ENCODE measurements around the gene NELL1. TPM values are rescaled to one million over a fixed set of nuclear protein-coding genes. Genes with fewer than 3 reads are reported as not detected.

Gene NELL1
- total RNA-seq, 1 donor from 2014 or later: not detected

- H3K27ac Mint-ChIP-seq: no peak overlapping the region
- ATAC-seq (ENCODE audit: low read depth): no peak
- peak; percentile 97 for TF ChIP-seq CTCF (IDR thresholded peaks at IDR 0.05)
Observed at GRCh38 chr11:20647976-20648565, 21.3 kb upstream of the NELL1 start.

GRCh38 chr11:20652150-20652806 is 17.1 kb upstream of the NELL1 start:
- ATAC-seq (ENCODE audit: low read depth) (no peak), DNase-seq (no peak)
- Mint-ChIP-seq H3K4me1 (no peaks in the 10 kb centered on the region), H3K27ac (no peak overlapping the region), H3K4me3 (no peak overlapping the region), H3K36me3 (ENCODE audit: low read depth) (no peaks in the 10 kb centered on the region), H3K9me3 (no peaks in the 10 kb centered on the region), H3K27me3 (peaks cover 17% of the 10 kb centered on the region)
- ChIA-PET POLR2A (no interaction called here), CTCF (no interaction called here)
- no peak for TF ChIP-seq CTCF (IDR thresholded peaks at IDR 0.05)
- intact Hi-C loops (cut with micrococcal nuclease): no loop called here

More at GRCh38 chr11:20647976-20648565, 21.3 kb upstream of the NELL1 start:
- no peak overlapping the region for H3K4me3 Mint-ChIP-seq
- no peaks in the 10 kb centered on the region for H3K4me1 Mint-ChIP-seq
- POLR2A ChIA-PET: no interaction called here
- intact Hi-C loops (cut with micrococcal nuclease): no loop called here
- no peak for DNase-seq
- peaks cover 7% of the 10 kb centered on the region for H3K27me3 Mint-ChIP-seq
- CTCF ChIA-PET: interaction anchor here (1.1 to 1.9 kb wide), 5 partner anchors 9 to 1657 kb away, joined by 3 to 7 read pairs (median 3); no protein-coding TSS in a partner anchor
- H3K36me3 Mint-ChIP-seq (ENCODE audit: low read depth): no peaks in the 10 kb centered on the region
- H3K9me3 Mint-ChIP-seq: no peaks in the 10 kb centered on the region

GRCh38 chr11:20654038-20654437 is 15.3 kb upstream of the NELL1 start:
- Mint-ChIP-seq H3K9me3 (no peaks in the 10 kb centered on the region), H3K27ac (no peak overlapping the region), H3K36me3 (ENCODE audit: low read depth) (no peaks in the 10 kb centered on the region), H3K4me3 (no peak overlapping the region), H3K4me1 (no peaks in the 10 kb centered on the region), H3K27me3 (peaks cover 14% of the 10 kb centered on the region)
- DNase-seq (no peak), ATAC-seq (ENCODE audit: low read depth) (no peak)
- ChIA-PET POLR2A (no interaction called here), CTCF (no interaction called here)
- TF ChIP-seq CTCF (IDR thresholded peaks at IDR 0.05): no peak
- intact Hi-C loops (cut with micrococcal nuclease): no loop called here

GRCh38 chr11:20656901-20657300 is 12.5 kb upstream of the NELL1 start:
- CTCF ChIA-PET: interaction anchor here (1.5 kb wide), 1 partner anchor 9 kb away, joined by 7 read pairs; no protein-coding TSS in a partner anchor
- POLR2A ChIA-PET: no interaction called here
- no peak overlapping the region for H3K4me3 Mint-ChIP-seq

More at GRCh38 chr11:20656901-20657300, 12.5 kb upstream of the NELL1 start:
- Mint-ChIP-seq H3K9me3 (no peaks in the 10 kb centered on the region), H3K27me3 (peaks cover 14% of the 10 kb centered on the region), H3K27ac (no peak overlapping the region), H3K4me1 (no peaks in the 10 kb centered on the region), H3K36me3 (ENCODE audit: low read depth) (no peaks in the 10 kb centered on the region)
- DNase-seq (no peak), ATAC-seq (ENCODE audit: low read depth) (no peak)
- intact Hi-C loops (cut with micrococcal nuclease): no loop called here
- no peak for TF ChIP-seq CTCF (IDR thresholded peaks at IDR 0.05)
